HG03039 (cell line): ENCODE measurements around the gene BHLHE23.
A peak's percentile ranks its signal among the peaks of the same experiment; 100 is the strongest.

Experiments used
- ATAC-seq: cut with Tn5 transposase; IDR thresholded peaks from one replicate; pipeline ENCODE4 v1.9.1; 2021; ENCODE audit warnings: mild to moderate bottlenecking, moderate library complexity; ENCODE audit not compliant: unreplicated experiment

BHLHE23 gene

DNA sequence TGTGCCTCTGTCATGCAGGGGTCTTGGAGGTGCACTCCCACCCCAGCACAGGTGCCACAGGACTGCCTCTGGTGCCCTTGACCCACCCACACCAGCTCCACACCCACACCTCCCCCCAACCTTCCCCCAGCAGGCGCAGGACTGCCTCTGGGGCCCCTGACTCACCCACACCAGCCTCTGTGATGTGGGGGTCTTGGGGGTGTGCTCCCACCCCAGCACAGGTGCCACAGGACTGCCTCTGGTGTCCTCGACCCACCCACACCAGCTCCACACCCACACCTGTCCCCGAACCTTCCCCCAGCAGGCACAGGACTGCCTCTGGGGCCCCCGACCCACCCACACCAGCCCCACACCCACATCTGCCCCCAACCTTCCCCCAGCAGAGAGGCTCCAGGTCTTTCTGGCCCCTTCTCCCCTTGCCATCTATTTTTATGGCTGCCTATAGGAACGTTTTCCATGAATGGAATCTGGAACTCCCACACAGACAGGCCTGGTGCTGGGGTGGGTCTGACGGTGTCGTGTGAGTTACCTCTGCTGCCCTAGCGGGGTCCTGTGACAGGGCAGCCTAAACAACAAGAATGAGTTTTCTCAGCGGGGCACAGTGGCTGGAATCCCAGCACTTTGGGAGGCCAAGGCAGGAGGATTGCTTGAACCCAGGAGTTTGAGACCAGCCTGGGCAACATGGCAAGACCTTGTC is 30.8 kb downstream of the BHLHE23 start:
- no peak for ATAC-seq

DNA sequence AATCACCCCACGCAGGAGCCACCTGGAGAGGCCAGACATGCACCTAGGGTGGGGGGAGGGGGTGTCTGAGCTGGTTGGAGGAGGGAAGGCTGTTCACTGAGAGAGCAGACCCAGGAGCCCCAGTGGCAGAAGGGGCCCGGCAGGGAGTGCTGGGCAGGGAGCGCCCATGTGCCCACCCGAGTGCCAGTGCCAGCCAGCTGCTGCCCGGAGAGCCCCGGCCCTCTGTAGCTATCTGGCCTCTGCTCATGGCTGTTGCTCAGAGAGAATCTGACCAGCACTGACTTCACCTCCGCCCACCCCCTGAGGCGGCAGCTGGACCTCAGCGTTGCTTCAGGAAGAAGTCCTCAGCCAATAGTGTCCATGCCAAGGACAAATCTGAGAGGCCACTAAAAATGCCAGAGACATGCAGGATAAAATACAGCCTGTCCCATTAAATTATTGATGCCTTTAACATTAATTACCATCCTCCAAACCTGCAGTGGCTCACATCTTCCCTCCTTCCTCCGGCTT is 31.5 kb downstream of the BHLHE23 start:
- ATAC-seq, result no peak

DNA sequence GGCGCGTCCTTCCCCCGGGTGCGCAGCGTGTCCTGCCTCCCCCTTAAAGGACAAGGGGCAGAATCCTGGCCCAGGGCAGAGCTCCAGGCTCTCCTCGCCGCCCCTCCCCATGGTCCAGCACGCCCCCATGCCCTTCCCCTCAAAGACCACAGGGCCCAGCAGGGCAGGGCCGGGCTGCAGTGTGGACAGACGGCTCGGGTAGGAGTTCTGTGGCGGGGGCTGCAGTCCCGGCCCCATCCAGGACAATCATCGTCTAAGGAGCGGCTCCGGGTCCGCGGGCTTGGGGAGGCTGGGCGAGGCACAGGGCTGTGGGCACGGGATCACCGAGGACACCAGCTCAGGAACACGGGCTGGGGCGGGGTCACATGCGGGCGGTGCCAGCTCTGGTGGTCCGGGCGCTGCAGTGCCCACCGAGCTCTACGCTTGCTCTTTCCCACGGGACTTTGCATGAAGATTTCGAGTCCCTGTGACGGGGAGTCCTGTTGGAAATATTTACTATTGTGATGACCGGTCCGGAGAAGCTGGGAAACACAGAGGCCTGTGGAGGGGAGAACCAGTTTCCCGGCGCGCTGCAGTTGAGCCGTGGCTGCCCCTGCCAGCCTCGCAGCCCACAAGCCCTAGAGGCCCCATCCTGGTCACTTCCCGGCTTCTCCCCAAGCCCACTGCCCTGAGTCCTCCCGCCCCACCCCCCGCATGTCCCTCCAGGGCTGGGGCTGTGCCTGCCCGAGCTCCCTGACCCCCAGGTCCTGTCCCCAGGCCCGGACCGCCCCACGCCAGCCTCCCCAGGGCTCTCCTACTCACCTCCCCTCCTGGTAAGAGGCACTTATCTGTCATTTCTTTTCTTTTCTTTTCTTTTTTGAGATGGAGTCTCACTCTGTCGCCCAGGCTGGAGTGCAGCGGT is 33.7 kb downstream of the BHLHE23 start:
- ATAC-seq, result no peak

DNA sequence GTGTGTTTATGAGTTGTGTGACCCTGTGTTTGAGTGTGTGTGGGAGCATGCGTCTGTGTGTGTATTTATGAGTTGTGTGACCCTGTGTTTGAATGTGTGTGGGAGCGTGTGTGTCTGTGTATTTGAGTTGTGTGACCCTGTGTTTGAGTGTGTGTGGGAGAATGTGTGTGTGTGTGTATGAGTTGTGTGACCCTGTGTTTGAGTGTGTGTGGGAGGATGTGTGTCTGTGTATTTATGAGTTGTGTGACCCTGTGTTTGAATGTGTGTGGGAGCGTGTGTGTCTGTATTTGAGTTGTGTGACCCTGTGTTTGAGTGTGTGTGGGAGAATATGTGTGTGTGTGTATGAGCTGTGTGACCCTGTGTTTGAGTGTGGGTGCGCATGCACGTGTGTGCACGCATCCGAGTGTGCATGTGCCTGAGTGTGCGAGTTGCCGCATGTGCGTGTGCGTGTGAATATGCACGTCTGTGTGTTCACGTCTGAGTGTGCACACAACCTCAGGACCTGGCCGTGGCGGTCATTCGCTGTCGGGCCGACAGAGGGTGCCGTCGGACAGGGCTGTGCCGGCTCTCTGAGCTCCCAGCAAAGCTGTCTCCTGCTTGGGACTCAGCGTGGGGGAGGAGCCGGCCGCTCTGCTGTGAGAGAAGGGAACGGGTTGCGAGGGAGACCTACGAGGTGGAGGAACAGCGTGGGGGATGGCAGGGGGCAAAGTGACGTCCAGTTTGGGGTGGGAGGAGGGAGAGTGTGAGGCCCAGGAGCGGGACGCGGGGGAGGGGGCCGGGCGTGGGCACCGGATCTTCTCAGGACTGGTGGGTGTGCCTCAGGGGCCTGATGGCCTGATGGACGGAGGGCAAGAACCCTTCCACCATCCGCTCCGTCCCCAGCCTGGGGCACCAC is 34.6 kb downstream of the BHLHE23 start:
- peak; percentile 64 for ATAC-seq

DNA sequence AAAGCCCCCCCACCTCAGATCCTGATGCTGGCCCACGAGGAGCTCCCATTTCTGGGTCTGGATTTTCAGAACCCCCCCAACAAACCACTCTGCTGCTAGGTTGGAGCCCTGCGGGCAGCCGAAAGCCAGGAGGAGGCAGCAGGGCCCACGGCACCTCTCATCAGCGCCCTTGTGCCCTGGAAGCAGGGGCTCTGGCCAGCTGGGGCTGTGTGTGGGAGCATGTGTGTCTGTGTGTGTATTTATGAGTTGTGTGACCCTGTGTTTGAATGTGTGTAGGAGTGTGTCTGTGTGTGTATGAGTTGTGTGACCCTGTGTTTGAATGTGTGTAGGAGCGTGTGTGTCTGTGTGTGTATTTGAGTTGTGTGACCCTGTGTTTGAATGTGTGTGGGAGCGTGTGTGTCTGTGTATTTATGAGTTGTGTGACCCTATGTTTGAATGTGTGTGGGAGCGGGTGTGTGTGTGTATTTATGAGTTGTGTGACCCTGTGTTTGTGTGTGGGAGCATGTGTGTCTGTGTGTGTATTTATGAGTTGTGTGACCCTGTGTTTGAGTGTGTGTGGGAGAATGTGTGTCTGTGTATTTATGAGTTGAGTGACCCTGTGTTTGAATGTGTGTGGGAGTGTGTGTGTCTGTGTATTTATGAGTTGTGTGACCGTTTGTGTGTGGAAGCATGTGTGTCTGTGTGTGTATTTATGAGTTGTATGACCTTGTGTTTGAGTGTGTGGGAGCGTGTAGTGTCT is 35.4 kb downstream of the BHLHE23 start:
- ATAC-seq, result no peak

DNA sequence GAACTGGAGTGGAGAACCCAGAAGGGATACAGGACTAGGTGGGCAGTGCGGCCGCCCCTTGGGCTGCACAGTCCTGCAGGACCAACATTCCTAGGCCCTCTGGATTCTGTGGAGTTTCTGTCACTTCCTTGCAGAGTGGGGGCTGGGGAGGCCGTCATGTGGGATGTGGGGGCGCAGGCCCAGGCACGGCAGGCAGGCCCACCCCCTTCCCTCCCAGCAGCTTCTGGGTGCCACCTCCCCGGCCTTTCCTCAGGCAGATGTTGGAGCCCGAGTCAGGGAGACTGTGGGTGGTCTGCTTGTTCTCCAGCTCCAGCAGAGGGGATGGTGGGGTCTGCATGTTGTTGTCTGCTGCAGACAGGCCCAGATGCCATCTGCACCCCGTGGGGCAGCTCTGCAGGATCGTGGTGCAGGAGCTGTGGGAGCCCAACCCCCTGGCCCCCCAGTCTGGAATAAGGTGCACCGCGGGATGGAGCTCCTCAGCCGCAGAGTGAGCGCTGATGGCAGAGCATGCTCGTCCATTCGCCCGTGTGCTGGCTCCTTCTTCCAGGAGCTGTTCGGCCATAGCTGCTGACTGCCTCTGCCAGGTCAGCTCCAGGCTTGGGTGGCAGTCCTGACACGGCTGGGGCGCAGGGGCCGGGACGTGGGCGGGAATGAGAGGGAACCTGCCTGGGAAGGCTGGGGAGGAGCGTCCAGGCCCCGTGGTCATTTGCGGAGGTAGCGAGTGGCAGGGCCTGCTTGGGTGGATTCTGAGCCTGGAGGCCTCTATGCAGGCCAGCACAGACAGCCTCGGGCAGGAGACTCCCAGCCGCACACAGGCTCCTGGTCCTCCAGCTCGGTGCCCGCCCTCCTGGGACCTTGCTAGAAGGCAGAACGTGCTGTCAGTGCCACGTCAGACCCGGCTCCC is 36.2 kb downstream of the BHLHE23 start:
- ATAC-seq, result no peak

DNA sequence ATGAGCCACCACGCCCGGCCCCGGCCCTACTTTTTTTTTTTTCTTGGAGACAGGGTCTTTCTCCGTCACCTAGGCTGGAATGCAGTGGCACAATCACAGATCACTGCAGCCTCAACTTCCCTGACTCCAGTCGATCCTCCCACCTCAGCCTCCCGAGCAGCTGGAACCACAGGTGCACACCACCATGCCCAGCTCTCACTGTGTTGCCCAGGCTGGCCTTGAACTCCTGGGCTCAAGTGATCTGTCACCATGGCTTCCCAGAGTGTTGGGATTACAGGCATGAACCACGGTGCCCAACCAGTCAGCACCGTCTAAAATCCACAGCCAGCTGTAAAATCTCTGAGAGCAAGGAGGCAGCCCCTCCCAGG is 36.8 kb downstream of the BHLHE23 start:
- no peak for ATAC-seq

DNA sequence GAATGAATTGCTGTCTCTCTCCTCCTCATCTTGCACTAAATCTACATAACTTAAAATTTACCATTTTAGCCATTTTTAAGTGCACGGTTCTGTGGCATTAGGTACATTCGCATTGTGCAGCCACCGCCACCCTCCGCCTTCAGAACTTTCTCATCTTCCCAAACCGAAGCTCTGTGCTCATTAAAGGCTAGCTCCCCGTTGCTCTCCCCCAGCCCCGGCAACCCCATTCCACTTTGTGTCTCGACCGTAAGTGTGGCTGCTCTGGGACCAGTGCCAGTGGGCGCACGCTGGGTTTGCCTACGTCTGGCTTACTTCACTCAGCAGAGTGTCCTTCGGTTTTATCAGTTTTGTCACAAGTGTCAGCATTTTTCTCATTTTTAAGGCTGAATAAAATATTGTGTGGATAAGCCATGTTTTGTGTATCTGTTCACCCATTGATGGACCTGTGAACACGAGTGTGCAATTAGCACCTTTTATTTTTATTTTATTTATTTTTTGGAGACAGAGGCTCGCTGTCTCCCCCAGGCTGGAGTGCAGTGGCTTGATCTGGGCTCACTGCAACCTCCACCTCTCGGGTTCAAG is 37.5 kb downstream of the BHLHE23 start:
- ATAC-seq, result no peak

DNA sequence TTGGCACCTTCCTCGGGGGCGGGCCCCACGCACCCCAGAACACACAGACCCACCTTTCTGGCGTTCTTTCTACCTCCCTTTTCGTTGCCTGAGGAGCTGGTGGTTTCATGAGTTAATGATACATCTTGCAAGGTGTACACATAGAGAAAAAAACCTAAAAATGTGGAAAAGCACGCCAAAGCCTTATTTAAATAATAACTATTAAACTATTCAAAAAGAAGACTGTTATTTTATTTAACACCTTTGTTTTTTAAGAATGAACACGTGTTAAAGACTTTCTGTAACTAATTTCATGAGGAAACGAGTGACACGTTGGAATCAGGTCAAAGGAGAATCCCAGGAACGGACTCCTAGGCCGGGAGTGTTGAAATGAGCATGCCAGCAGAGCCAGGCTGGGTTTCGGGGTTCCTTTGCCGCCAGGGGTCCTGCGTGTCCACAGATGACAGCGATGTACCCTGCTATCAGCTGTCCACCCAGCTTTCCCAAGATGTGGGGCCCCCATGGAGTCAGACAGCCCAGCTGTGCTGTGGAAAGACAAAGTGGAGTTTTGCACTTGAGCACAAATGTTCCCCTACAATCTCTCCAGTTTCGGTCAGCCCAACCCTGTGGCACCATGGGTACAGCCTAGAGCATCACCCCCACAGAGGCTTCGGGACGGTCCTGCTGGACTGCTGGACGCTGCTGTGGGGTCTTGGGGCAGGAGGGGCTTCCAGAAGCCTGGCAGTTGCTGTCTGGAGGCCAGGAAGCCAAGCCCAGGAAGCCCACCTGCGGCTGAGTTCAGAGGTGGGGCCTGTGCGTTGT is 38.2 kb downstream of the BHLHE23 start:
- no peak for ATAC-seq

DNA sequence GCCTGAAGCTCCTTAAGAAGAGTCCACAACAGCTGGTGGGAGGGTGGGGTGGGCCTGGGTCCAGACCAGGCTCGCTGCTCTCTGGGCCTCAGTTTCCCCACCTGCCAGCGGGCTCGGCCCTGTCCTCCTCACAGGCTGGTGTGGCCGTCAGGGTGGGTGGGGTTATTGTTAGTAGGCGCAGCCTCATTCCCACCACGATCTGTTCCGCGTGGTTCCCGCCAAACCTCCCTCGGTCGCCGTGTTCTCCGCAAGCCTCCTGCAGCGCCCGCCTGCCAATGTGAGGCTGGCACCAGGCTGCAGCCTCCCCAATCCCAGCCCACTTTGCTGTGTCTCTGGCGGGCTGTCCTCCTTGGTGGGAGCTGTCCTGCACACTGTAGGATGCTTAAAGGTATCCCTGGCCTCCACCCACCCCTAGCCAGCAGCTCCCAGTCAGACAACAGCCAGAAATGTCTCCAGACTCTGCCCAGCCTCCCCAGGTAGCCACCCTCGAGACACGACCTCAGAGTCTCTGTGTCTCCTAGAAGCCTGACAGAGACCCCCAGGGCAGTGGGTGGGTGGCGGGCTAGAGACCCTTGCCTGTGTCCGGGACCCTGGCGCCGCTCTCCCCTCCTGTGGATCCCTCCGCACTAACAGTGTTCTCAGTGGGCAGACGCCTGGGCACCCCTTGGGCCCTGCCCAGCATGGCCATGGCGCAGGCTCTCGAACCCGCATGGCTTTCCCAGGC is 39.0 kb downstream of the BHLHE23 start:
- ATAC-seq, result no peak

DNA sequence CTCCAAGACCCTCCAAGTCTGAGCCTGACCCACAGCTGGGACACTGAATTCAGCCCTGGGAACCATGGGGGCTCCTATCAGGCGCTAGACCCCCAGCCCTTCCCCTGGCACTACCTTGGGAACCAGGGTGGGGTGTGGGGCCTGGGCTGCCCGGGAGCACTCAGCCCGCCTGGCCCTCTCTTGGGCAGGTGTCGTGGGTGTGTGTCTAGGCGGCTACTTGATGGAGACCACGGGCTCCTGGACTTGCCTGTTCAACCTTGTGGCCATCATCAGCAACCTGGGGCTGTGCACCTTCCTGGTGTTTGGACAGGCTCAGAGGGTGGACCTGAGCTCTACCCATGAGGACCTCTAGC is 39.6 kb downstream of the BHLHE23 start:
- ATAC-seq, result no peak

DNA sequence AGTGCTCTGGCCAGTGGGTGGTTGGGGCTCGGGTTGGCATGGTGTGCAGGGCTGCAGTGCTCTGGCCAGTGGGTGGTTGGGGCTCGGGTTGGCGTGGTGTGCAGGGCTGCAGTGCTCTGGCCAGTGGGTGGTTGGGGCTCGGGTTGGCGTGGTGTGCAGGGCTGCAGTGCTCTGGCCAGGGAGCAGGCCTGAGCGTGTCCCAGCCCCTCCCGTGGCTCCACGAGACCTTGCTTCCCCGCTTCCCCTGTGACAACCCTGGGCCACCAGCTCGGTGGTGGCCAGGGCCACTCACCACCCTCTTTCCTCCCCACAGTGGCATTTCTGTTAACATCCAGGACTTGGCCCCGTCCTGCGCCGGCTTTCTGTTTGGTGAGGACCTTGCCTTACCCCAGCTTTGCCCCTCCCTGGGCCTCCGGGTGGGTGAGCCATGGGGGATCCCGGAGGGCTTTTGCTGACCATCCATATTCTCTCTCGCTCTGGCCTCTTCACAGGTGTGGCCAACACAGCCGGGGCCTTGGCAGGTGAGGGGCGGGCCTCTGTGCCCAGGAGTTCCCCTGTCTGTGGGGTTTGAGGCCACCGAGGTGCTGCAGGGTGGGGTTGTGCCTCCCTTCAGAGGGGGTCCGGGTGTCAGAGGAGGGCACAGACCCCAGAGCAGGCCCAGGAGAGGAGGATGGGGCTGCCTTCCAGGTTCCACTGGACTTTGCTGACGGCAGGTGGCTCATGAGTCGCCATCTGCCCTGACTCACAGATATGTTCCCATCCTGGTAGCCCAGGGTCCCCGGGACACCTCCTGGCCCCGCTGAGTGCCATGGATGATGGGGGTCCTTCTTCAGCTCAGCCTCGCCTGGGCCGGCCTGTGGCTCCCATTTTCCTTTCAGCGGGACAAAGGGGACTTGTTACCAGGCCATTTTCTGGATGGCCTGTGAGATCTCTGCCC is 40.3 kb downstream of the BHLHE23 start:
- no peak for ATAC-seq

DNA sequence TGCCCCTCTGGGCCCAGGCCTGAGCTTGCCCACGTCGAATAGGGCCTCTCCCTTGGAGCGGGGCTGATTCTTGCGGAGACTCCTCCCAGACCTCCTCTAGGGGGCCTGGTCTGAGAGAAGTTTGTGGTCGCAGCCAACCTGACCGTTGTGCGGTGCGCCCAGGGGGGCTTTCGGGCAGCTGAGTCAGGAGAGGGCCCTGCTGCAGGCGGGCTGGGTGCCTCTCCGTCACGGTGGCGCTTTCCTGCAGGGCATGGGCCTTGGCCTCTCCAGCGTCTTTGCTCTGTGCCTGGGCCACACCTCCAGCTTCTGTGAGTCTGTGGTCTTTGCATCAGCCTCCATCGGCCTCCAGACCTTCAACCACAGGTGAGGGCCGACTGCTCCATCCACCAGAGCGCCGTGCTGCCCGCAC is 41.4 kb downstream of the BHLHE23 start:
- no peak for ATAC-seq

DNA sequence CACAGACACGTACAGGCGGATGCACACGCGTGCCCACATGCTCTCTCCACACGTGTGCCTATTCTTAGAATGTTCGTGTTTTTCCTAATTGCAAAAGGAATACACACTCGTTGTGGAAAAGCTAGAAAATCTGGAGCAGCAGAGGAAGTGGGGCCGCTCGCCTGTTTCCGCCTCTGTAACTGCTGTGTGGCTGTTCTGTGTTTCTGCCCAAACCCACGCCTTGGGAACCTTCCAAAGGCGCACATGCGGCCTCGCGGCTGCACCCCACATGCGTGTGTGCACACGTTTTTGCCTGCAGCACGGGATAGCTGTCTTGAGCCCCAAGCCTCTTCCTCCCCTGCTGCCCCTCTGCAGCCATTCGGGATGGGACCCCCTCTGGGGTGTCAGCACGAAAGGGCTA is 42.1 kb downstream of the BHLHE23 start:
- no peak for ATAC-seq

DNA sequence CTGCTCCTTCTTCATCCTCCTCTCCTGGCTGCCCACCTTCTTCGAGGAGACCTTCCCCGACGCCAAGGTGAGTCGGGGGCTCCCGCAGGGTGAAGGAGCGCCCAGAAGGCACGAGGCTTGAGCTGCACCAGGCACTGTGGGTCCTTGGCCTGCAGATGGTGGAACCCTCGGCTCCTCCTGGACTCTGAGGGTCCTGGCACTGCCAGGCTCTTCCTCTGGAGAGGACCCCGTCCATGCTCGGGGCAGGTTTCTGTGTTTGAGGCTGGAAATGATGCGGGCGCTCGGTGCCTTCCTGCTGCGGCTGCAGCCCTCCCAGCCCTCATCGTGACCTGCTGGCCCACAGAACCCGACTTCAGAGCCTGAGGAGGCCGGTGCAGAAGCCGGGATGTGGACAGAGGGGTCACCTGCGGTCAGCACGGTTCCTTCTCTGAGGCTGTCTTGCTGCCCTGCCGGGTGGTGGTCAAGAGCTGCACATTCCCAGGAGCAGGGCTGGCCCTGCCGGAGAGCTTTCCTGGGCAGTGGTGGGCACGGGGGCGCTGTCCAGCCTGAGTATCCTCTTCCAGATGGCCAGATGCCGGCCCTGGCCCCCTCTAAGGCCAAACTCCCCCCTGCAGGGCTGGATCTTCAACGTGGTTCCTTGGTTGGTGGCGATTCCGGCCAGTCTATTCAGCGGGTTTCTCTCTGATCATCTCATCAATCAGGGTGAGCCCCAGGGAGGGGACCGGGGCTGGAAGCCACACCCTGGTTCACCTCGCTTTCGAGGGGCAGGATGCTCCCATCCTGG is 43.0 kb downstream of the BHLHE23 start:
- ATAC-seq, result no peak
